ENCODE measurements around the gene SERF2.
"Not testable (repeated sequence)": the region's sequence is repeated elsewhere in the genome, so short reads cannot be mapped to it uniquely, and the experiment has no call there.

DNA sequence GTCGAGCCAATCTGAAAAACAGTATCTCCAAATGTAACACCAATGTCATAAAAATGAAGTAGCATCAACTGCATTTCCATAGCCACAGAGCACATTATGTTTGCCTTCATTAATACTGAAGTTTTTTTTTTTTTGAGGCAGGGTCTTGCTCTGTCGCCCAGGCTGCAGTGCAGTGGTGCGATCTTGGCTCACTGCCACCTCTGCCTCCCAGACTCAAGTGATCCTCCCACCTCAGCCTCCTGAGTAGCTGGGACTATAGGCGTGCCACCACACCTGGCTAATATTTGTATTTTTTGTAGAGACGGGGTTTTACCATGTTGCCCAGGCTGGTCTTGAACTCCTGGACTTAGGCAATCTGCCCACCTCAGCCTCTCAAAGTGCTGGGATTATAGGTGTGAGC, 22.9 kb downstream of the SERF2 start:
- not testable (repeated sequence) for TF ChIP-seq POLR2A (IDR thresholded peaks at IDR 0.05; ENCODE audit: control extremely low read depth in 1 of 2, low read depth in 2 of 2, low read length in 2 of 2); EP300 (IDR thresholded peaks at IDR 0.05; ENCODE audit: borderline replicate concordance in 1 of 2, low read depth in 2 of 2, low read length in 2 of 2); EZH2 (IDR thresholded peaks at IDR 0.05; ENCODE audit: low read depth, low read length, severe bottlenecking); GTF2F1 (IDR thresholded peaks at IDR 0.05; ENCODE audit: borderline replicate concordance, low read depth, low read length); ZNF274 (IDR thresholded peaks at IDR 0.05; ENCODE audit: borderline replicate concordance, extremely low read depth, low read length)
- TF ChIP-seq, protein P1, sequence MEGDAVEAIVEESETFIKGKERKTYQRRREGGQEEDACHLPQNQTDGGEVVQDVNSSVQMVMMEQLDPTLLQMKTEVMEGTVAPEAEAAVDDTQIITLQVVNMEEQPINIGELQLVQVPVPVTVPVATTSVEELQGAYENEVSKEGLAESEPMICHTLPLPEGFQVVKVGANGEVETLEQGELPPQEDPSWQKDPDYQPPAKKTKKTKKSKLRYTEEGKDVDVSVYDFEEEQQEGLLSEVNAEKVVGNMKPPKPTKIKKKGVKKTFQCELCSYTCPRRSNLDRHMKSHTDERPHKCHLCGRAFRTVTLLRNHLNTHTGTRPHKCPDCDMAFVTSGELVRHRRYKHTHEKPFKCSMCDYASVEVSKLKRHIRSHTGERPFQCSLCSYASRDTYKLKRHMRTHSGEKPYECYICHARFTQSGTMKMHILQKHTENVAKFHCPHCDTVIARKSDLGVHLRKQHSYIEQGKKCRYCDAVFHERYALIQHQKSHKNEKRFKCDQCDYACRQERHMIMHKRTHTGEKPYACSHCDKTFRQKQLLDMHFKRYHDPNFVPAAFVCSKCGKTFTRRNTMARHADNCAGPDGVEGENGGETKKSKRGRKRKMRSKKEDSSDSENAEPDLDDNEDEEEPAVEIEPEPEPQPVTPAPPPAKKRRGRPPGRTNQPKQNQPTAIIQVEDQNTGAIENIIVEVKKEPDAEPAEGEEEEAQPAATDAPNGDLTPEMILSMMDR (IDR thresholded peaks at IDR 0.05; ENCODE audit: control extremely low read depth in 1 of 3, insufficient read depth in 1 of 3, low read depth in 1 of 3, low read length in 3 of 3): not testable (repeated sequence)
- TF ChIP-seq, protein P2, sequence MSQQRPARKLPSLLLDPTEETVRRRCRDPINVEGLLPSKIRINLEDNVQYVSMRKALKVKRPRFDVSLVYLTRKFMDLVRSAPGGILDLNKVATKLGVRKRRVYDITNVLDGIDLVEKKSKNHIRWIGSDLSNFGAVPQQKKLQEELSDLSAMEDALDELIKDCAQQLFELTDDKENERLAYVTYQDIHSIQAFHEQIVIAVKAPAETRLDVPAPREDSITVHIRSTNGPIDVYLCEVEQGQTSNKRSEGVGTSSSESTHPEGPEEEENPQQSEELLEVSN (IDR thresholded peaks at IDR 0.05): not testable (repeated sequence)
